Upper lobe of right lung (tissue), 1 donor: Measurements from ENCODE around the gene ME3. TPM values are rescaled to one million over a fixed set of nuclear protein-coding genes. Genes with fewer than 3 reads are reported as not detected.
"Not testable (repeated sequence)": the region's sequence is repeated elsewhere in the genome, so short reads cannot be mapped to it uniquely, and the experiment has no call there.

ENCODE experiments used
- ATAC-seq: fragments of 200-7000 bp; cut with Tn5 transposase; one replicate; pipeline ENCODE4 v1.9.1; 2020; ENCODE audit warnings: mild to moderate bottlenecking, moderate library complexity
- DNase-seq: peaks from one replicate; pipeline ENCODE4 v3.0.0-alpha.2; 2020
- H3K27ac ChIP-seq: fragments of 200-600 bp; one replicate; pipeline ENCODE4 v1.8.0; 2022
- H3K27me3 ChIP-seq: fragments of 200-600 bp; one replicate; pipeline ENCODE4 v1.8.0; 2022; ENCODE audit warnings: mild to moderate bottlenecking
- H3K36me3 ChIP-seq: fragments of 200-600 bp; one replicate; pipeline ENCODE4 v1.8.0; 2022
- H3K4me1 ChIP-seq: fragments of 200-600 bp; one replicate; pipeline ENCODE4 v1.8.0; 2022
- H3K4me3 ChIP-seq: fragments of 200-600 bp; one replicate; pipeline ENCODE4 v1.8.0; 2022; ENCODE audit warnings: mild to moderate bottlenecking
- H3K9me3 ChIP-seq: fragments of 200-600 bp; one replicate; pipeline ENCODE4 v1.8.0; 2022
- CTCF ChIP-seq: fragments of 200-600 bp; IDR thresholded peaks from one replicate; pipeline ENCODE4 v1.8.0; 2022; ENCODE audit warnings: antibody characterized with exemption
- intact Hi-C: fragments of 100-400 bp; cut with DNase I; formaldehyde crosslinking; loops from one replicate; pipeline ENCODE4 v1.11.0; 2022
- total RNA-seq: library from RNA; stranded (reverse); fragmentation: NEBNext Ultra II Directional; extraction: Animal tissue kit (Norgen Biotek cat#: 25700); gene quantifications from one replicate; pipeline ENCODE4 v1.2.1, GENCODE V29; 2021
- donor health status: DM: no; HTN: yes; CAD: no; lungs with severe emphysema.

ME3 gene
- total RNA-seq, 1 donor from 2014 or later = 24.7 TPM

GRCh38 chr11:86537541-86538222 lies 134.7 kb downstream of the ME3 start:
- Histone ChIP-seq H3K27ac (no peak overlapping the region), H3K4me1 (no peaks in the 10 kb centered on the region), H3K36me3 (no peaks in the 10 kb centered on the region), H3K4me3 (no peak overlapping the region), H3K27me3 (no peaks in the 10 kb centered on the region), H3K9me3 (no peaks in the 10 kb centered on the region)
- TF ChIP-seq CTCF = no peak
- intact Hi-C loops = no loop called here
- no peak for ATAC-seq
- no peak for DNase-seq

DNA sequence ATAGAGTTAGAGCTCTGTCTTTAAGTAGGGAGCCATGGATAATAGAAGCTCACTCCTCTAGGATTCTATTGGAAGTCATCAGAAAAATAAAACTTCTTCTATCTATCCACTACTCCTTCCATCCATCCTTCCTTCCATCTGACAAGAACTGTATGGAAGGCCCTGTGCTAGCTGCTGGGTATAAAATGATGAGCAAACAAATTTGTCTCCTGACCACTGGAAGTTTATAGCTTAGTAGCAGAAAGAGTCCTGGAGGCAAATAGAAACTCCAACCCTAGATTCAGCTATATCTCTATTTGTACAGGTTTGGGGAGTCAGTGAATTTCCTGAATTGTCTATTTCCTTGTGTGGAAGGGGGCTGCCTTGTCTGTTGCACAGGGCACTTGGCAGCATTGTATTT lies 136.6 kb downstream of the ME3 start:
- no peak overlapping the region for H3K4me3 ChIP-seq
- H3K4me1 ChIP-seq = no peaks in the 10 kb centered on the region
- no peaks in the 10 kb centered on the region for H3K9me3 ChIP-seq
- ATAC-seq (no peak), DNase-seq (no peak)
- H3K36me3 ChIP-seq = no peaks in the 10 kb centered on the region
- H3K27me3 ChIP-seq = no peaks in the 10 kb centered on the region
- intact Hi-C loops = no loop called here
- no peak for TF ChIP-seq CTCF
- H3K27ac ChIP-seq = no peak overlapping the region

- no peak for ATAC-seq
- DNase-seq = no peak
- H3K4me3 ChIP-seq = no peak overlapping the region
- no peaks in the 10 kb centered on the region for H3K9me3 ChIP-seq
- no peaks in the 10 kb centered on the region for H3K27me3 ChIP-seq
- peaks cover 21% of the 10 kb centered on the region for H3K4me1 ChIP-seq
- no peaks in the 10 kb centered on the region for H3K36me3 ChIP-seq
- peak overlapping the region; percentile 32 for H3K27ac ChIP-seq
- intact Hi-C loops = no loop called here
- TF ChIP-seq CTCF = no peak
These were observed 147.6 kb downstream of the ME3 start for GRCh38 chr11:86524620-86525352.

DNA sequence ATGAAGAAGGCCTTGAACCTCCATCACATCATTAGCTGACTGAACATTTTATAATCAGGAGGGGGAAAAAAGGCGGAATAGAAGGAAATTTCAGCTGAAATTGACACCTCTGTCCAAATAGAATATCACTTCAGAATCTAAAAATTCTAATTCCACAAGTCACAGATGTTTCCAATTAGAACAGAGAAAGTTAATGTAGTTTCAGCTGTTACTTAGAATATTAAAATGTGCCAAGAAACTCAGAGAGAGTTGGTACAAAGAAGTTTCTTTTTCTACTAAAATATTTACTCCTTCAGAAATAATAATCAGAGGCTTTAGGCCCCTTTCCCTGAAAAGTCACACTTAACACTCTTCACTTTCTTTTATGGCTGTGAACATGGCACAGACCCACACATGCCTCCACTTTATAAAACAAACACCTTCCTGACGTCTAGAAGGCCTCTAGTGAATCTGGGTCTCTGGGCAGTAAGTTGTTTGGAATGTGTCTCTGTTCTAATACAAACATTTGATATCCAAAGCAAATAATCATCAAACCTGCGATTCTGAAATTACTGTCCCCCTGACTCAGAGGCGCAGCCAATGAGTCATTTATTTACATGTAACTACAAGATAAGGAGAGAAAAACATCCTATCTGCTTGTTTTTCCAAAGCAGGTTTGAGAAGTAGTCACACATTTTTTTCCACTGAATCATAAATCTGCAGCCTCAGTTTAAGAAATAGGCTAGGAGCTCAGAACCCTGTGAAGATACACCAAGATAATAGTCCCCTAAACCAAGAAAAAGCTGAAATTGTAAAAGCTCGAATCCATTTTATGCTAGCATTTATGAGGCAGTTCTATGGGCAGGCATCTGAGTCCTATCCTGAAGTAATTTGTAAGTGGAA lies 148.4 kb downstream of the ME3 start:
- no peak overlapping the region for H3K4me3 ChIP-seq
- intact Hi-C loops = no loop called here
- H3K27me3 ChIP-seq = no peaks in the 10 kb centered on the region
- H3K27ac ChIP-seq = peak overlapping the region; percentile 34
- DNase-seq = no peak
- no peaks in the 10 kb centered on the region for H3K36me3 ChIP-seq
- peak; percentile 86 for ATAC-seq
- H3K4me1 ChIP-seq = peaks cover 29% of the 10 kb centered on the region
- no peak for TF ChIP-seq CTCF
- H3K9me3 ChIP-seq = no peaks in the 10 kb centered on the region

GRCh38 chr11:86522512-86522911 lies 149.9 kb downstream of the ME3 start:
- H3K36me3 ChIP-seq, H3K9me3 ChIP-seq, DNase-seq, ATAC-seq, H3K4me3 ChIP-seq, H3K27ac ChIP-seq, intact Hi-C loops, H3K27me3 ChIP-seq: not testable (repeated sequence)
- peaks cover 34% of the 10 kb centered on the region for H3K4me1 ChIP-seq
